Progenitor cell of endocrine pancreas (in vitro differentiated cells): Measurements from ENCODE around the gene NOP56. TPM values are rescaled to one million over a fixed set of nuclear protein-coding genes. Genes with fewer than 3 reads are reported as not detected.
"Not testable (repeated sequence)": the region's sequence is repeated elsewhere in the genome, so short reads cannot be mapped to it uniquely, and the experiment has no call there.

Experiments used
- DNase-seq: peaks from one replicate; pipeline ENCODE4 v3.0.0; 2021; ENCODE audit warnings: low spot score; ENCODE audit not compliant: unreplicated experiment
- H3K27ac Mint-ChIP-seq: 2 replicates; pipeline ENCODE4 v1.8.0; 2021; ENCODE audit warnings: mild to moderate bottlenecking, moderate library complexity, mixed read lengths
- H3K27me3 Mint-ChIP-seq: 2 replicates; pipeline ENCODE4 v1.8.0; 2021; ENCODE audit warnings: mixed read lengths
- H3K36me3 Mint-ChIP-seq: 2 replicates; pipeline ENCODE4 v1.8.0; 2022; ENCODE audit warnings: mixed read lengths; ENCODE audit not compliant: insufficient read depth
- H3K4me1 Mint-ChIP-seq: 2 replicates; pipeline ENCODE4 v1.8.0; 2021; ENCODE audit warnings: low read depth, mixed read lengths
- H3K4me3 Mint-ChIP-seq: 2 replicates; pipeline ENCODE4 v1.8.0; 2021; ENCODE audit warnings: low read depth, mild to moderate bottlenecking, moderate library complexity, mixed read lengths
- H3K9me3 Mint-ChIP-seq: 2 replicates; pipeline ENCODE4 v1.8.0; 2021; ENCODE audit warnings: low read depth, mixed read lengths
- total RNA-seq: library from RNA; stranded (reverse); gene quantifications from 2 replicates; pipeline ENCODE4 v1.2.1, GENCODE V29; 2021
- TF ChIP-seq, protein P1 (sequence below): fragments of 200-600 bp; sonication (generic); IDR thresholded peaks from one replicate; pipeline ENCODE4 v1.5.0; 2021; ENCODE audit warnings: antibody characterized with exemption, mild to moderate bottlenecking; ENCODE audit not compliant: unreplicated experiment

Gene NOP56
- total RNA-seq, 1 donor from 2014 or later = 271 TPM

DNA sequence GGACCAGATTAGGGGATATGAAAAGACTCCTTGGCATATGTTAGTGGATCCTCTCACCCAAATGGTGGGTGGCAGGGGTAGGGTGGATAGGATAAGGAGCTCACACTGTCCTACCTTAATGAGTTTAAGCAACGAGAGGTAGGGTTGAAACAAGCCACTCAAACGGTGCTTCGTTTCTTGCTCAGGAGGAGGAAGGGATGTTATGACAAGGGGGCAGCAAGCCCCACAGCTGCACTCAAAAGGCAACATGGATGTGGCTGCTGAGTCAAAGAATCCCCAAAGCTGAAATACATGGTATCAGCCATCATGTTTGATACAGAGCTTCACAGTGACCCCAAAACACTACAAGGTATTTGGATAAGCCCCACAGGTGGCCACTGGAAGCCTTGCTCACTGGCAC is 20.0 kb downstream of the NOP56 start:
- no peaks in the 10 kb centered on the region for H3K9me3 Mint-ChIP-seq
- H3K4me3 Mint-ChIP-seq = no peak overlapping the region
- TF ChIP-seq, protein P1, sequence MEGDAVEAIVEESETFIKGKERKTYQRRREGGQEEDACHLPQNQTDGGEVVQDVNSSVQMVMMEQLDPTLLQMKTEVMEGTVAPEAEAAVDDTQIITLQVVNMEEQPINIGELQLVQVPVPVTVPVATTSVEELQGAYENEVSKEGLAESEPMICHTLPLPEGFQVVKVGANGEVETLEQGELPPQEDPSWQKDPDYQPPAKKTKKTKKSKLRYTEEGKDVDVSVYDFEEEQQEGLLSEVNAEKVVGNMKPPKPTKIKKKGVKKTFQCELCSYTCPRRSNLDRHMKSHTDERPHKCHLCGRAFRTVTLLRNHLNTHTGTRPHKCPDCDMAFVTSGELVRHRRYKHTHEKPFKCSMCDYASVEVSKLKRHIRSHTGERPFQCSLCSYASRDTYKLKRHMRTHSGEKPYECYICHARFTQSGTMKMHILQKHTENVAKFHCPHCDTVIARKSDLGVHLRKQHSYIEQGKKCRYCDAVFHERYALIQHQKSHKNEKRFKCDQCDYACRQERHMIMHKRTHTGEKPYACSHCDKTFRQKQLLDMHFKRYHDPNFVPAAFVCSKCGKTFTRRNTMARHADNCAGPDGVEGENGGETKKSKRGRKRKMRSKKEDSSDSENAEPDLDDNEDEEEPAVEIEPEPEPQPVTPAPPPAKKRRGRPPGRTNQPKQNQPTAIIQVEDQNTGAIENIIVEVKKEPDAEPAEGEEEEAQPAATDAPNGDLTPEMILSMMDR = no peak
- H3K27me3 Mint-ChIP-seq = peaks cover 47% of the 10 kb centered on the region
- no peaks in the 10 kb centered on the region for H3K36me3 Mint-ChIP-seq
- DNase-seq = no peak
- H3K4me1 Mint-ChIP-seq = no peaks in the 10 kb centered on the region
- H3K27ac Mint-ChIP-seq = no peak overlapping the region

DNA sequence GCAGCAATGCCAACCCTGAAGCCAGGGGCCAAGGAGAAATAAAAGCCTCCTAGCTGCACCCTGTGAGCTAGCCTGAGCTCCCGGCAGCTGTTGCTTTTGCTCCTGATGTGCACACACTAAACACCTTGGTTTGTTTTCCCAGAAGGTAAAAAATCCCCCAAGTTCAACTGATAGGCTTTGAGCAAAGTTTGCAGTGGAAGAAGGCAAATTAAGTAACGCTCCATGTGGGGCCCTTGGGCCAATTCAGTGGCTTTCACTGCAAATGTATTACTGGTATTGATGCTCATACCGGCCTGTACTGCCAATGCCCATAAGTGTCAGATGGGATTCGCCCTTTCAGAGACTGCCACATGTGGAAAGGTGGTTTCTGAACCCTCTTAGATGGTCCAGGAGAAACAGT is 21.0 kb downstream of the NOP56 start:
- Mint-ChIP-seq H3K4me1 (no peaks in the 10 kb centered on the region), H3K27ac (no peak overlapping the region), H3K27me3 (peaks cover 43% of the 10 kb centered on the region), H3K36me3 (no peaks in the 10 kb centered on the region), H3K4me3 (no peak overlapping the region), H3K9me3 (no peaks in the 10 kb centered on the region)
- no peak for DNase-seq
- TF ChIP-seq, protein P1 = no peak

DNA sequence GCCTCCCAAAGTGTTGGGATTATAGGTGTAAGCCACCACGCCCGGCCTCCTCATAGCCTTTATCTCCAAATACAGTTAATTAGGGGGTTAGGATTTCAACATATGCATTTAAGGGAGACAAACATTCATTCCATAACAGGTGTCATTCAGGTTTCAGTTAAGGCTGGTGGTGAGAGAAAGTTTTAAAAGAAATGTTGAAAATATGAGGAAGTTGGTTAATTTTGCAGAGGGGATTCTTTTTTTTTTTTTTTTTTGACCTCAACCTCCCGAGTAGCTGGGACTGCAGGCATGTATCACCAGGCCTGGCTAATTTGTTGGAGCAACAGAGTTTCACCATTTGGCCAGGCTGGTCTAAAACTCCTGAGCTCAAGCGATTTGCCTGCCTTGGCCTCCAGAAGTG is 27.6 kb downstream of the NOP56 start:
- no peaks in the 10 kb centered on the region for H3K9me3 Mint-ChIP-seq
- H3K4me3 Mint-ChIP-seq = no peak overlapping the region
- DNase-seq = no peak
- TF ChIP-seq, protein P1 = no peak
- peaks cover 47% of the 10 kb centered on the region for H3K27me3 Mint-ChIP-seq
- H3K27ac Mint-ChIP-seq = no peak overlapping the region
- no peaks in the 10 kb centered on the region for H3K36me3 Mint-ChIP-seq
- H3K4me1 Mint-ChIP-seq = no peaks in the 10 kb centered on the region

DNA sequence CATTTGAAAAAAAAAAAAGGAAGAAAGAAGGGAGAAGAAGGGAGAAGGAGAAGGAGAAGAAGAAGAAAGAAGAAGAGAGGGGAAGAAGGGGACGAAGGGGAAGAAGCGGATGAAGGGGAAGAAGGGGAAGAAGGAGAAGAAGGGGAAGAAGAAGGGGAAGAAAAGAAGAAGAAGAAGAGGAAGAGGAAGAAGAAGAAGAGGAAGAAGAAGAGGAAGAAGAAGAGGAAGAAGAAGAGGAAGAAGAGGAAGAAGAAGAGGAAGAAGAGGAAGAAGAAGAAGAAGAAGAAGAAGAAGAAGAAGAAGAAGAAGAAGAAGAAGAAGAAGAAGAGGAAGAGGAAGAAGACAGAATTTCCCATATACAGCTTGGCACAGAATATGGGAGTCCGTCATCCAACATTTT is 29.6 kb downstream of the NOP56 start:
- H3K4me3 Mint-ChIP-seq, H3K36me3 Mint-ChIP-seq, H3K9me3 Mint-ChIP-seq, H3K27ac Mint-ChIP-seq, H3K4me1 Mint-ChIP-seq, DNase-seq: not testable (repeated sequence)
- H3K27me3 Mint-ChIP-seq = peaks cover 62% of the 10 kb centered on the region

DNA sequence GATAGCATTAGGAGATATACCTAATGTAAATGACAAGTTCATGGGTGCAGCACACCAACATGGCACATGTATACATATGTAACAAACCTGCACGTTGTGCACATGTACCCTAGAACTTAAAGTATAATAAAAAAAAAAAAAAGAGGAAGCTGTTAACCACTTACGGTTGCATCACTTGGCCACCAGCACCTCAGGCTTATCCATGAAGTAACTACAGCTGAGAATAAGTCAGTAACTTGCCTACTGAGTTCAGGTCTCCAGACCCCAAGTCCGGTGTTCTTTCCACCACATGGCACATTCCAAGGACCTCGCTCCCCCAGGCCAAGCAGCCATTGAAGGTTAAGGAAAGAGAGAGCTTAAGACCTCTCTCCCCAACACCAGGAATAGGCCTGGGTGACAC is 32.4 kb downstream of the NOP56 start:
- not testable (repeated sequence) for H3K27ac Mint-ChIP-seq, H3K9me3 Mint-ChIP-seq, H3K4me3 Mint-ChIP-seq, H3K4me1 Mint-ChIP-seq, DNase-seq, H3K36me3 Mint-ChIP-seq
- peaks cover 74% of the 10 kb centered on the region for H3K27me3 Mint-ChIP-seq

DNA sequence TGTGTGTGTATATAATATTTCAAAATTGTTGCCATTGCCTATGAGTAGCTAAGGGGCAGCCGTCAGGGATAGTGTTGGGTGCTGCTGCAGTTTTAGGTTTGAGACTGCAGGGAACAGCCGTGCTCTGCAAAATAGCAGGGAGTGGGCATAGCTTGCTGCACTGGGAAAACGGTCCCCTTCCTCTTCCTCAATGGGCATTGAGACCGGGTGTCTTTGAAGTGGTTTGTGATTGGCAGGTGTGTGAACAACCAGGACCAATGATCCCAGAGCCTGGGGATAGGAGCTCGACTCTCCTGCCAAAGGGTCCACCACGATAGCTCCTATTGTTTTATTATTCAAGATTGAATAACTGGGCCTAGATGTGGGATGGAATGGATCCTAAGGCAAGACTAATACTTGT is 35.1 kb downstream of the NOP56 start:
- no peak overlapping the region for H3K27ac Mint-ChIP-seq
- no peaks in the 10 kb centered on the region for H3K9me3 Mint-ChIP-seq
- H3K27me3 Mint-ChIP-seq = peaks cover 80% of the 10 kb centered on the region
- peaks cover 6% of the 10 kb centered on the region for H3K36me3 Mint-ChIP-seq
- TF ChIP-seq, protein P1 = no peak
- peaks cover 9% of the 10 kb centered on the region for H3K4me1 Mint-ChIP-seq
- no peak overlapping the region for H3K4me3 Mint-ChIP-seq
- no peak for DNase-seq
